DMS 273 treated with DMSO at 0.1 percent for 48 hours (cell line): ENCODE results near the gene CASP3.
"Not testable (repeated sequence)": the region's sequence is repeated elsewhere in the genome, so short reads cannot be mapped to it uniquely, and the experiment has no call there.

Experiments
- DNase-seq: peaks from one replicate; lab custom pipeline; 2025; lab: John Stamatoyannopoulos, UW

Gene CASP3

GRCh38 chr4:184596044-184596616 lies 53.1 kb downstream of the CASP3 start:
- no peak for DNase-seq

- DNase-seq: no peak
Measured at GRCh38 chr4:184595430-184595829, 53.8 kb downstream of the CASP3 start.

- no peak for DNase-seq
Measured at GRCh38 chr4:184593461-184593860, 55.8 kb downstream of the CASP3 start.

- not testable (repeated sequence) for DNase-seq
Measured at GRCh38 chr4:184591747-184592270, 57.4 kb downstream of the CASP3 start.

- DNase-seq: no peak
Measured at GRCh38 chr4:184591070-184591677, 58.1 kb downstream of the CASP3 start.

GRCh38 chr4:184590196-184590595 lies 59.1 kb downstream of the CASP3 start:
- DNase-seq: no peak

GRCh38 chr4:184588893-184589292 lies 60.4 kb downstream of the CASP3 start:
- no peak for DNase-seq

GRCh38 chr4:184587701-184588100 lies 61.5 kb downstream of the CASP3 start:
- DNase-seq: no peak

GRCh38 chr4:184587221-184587620 lies 62.0 kb downstream of the CASP3 start:
- DNase-seq: no peak

GRCh38 chr4:184583738-184584502 lies 65.3 kb downstream of the CASP3 start:
- DNase-seq: no peak
